OCI-LY7 (cell line): ENCODE results near the gene NDUFB10. TPM values are rescaled to one million over a fixed set of nuclear protein-coding genes. Genes with fewer than 3 reads are reported as not detected.

Experiments
- BruUV-seq: library from RNA; stranded (reverse); fragments of 400-500 nt; replicated peaks from 2 replicates; lab custom pipeline; 2021; lab: Mats Ljungman, UMichigan
- CTCF ChIA-PET: fragments of 300-600 bp; sonication (Branson Sonifier 250); formaldehyde crosslinking; loops from one replicate; lab custom pipeline; 2022; ENCODE audit warnings: antibody characterized with exemption; ENCODE audit not compliant: unreplicated experiment; lab: Charles Lee
- POLR2A ChIA-PET: fragments of 300-600 bp; sonication (Branson Sonifier 250); formaldehyde crosslinking; loops from one replicate; lab custom pipeline; 2022; ENCODE audit warnings: antibody characterized with exemption; lab: Charles Lee
- DNase-seq: peaks from one replicate; pipeline ENCODE4 v3.0.0-alpha.2; 2015; ENCODE audit warnings: low spot score
- H2AFZ ChIP-seq: fragments of 200-600 bp; sonication (generic), shearing (Covaris generic); 2 replicates; pipeline ENCODE4 v1.6.1; 2014; ENCODE audit warnings: mild to moderate bottlenecking, antibody characterized with exemption, low read length, moderate library complexity
- H3K27ac ChIP-seq: fragments of 200-600 bp; sonication (generic); 2 replicates; pipeline ENCODE4 v1.5.1; 2014; ENCODE audit warnings: mixed run types, low read depth, mild to moderate bottlenecking, moderate library complexity, low read length, inconsistent platforms; ENCODE audit not compliant: poor library complexity, severe bottlenecking
- H3K36me3 ChIP-seq: fragments of 200-600 bp; sonication (generic); 2 replicates; pipeline ENCODE4 v1.6.1; 2014; ENCODE audit warnings: mild to moderate bottlenecking, antibody characterized with exemption, low read length, moderate library complexity, mixed read lengths; ENCODE audit not compliant: insufficient read depth
- H3K4me1 ChIP-seq: fragments of 200-600 bp; sonication (generic); 2 replicates; pipeline ENCODE4 v1.5.1; 2014; ENCODE audit warnings: mild to moderate bottlenecking, low read length; ENCODE audit not compliant: insufficient read depth, poor library complexity, severe bottlenecking
- H3K4me2 ChIP-seq: fragments of 200-600 bp; sonication (generic); 2 replicates; pipeline ENCODE4 v1.6.1; 2014; ENCODE audit warnings: mild to moderate bottlenecking, low read length
- H3K4me3 ChIP-seq: fragments of 200-600 bp; sonication (generic); 2 replicates; pipeline ENCODE4 v1.5.1; 2014; ENCODE audit warnings: mild to moderate bottlenecking, low read depth, low read length; ENCODE audit not compliant: poor library complexity, severe bottlenecking
- H3K79me2 ChIP-seq: fragments of 200-600 bp; sonication (generic); 2 replicates; pipeline ENCODE4 v1.6.1; 2016; ENCODE audit warnings: low read depth, mild to moderate bottlenecking, low read length, moderate library complexity, mixed read lengths; ENCODE audit not compliant: insufficient read depth
- H3K9me2 ChIP-seq: fragments of 200-600 bp; sonication (generic); 2 replicates; pipeline ENCODE4 v1.6.1; 2016; ENCODE audit warnings: mild to moderate bottlenecking, low read length, mixed read lengths; ENCODE audit not compliant: insufficient read depth
- H3K9me3 ChIP-seq: fragments of 200-600 bp; sonication (generic); 2 replicates; pipeline ENCODE4 v1.6.1; 2014; ENCODE audit warnings: mild to moderate bottlenecking, mixed run types, low read length, mixed read lengths
- H4K20me1 ChIP-seq: fragments of 200-600 bp; sonication (generic); 2 replicates; pipeline ENCODE4 v1.6.1; 2014; ENCODE audit warnings: mild to moderate bottlenecking, antibody characterized with exemption, low read length, moderate library complexity, mixed read lengths; ENCODE audit not compliant: insufficient read depth
- CTCF ChIP-seq: fragments of 200-600 bp; sonication (generic); conservative IDR thresholded peaks from 2 replicates; pipeline ENCODE4 v1.5.1; 2014; ENCODE audit warnings: mild to moderate bottlenecking, antibody characterized with exemption, low read length, moderate library complexity, mixed read lengths
- EZH2phosphoT487 ChIP-seq: fragments of 200-600 bp; sonication (generic); IDR thresholded peaks from 2 replicates; pipeline ENCODE4 v1.6.1; 2018; ENCODE audit warnings: low read depth, borderline replicate concordance, mild to moderate bottlenecking, mixed run types, antibody characterized with exemption, low read length, moderate library complexity, mixed read lengths
- intact Hi-C: fragments of 100-400 bp; cut with micrococcal nuclease; formaldehyde crosslinking; loops from one replicate; pipeline ENCODE4 v1.10.0; 2022; ENCODE audit not compliant: unreplicated experiment
- total RNA-seq, 2 experiments: library from RNA; depleted of rRNA in 1 of 2; stranded (reverse); fragments of >200 nt in 1 of 2; shearing (Covaris generic) in 1 of 2; gene quantifications; 2 replicates each; pipeline ENCODE4 v1.2.3, GENCODE V29; 2014 to 2022

The NDUFB10 gene
- total RNA-seq, 2 experiments from 2014 or later = 201 to 240 TPM

GRCh38 chr16:2001035-2001434, 41.7 kb downstream of the NDUFB10 start:
- Histone ChIP-seq H3K9me2 (no peaks in the 10 kb centered on the region), H3K4me1 (peaks cover 9% of the 10 kb centered on the region), H4K20me1 (no peaks in the 10 kb centered on the region; the same call in 1 of the 2 replicates), H3K9me3 (no peaks in the 10 kb centered on the region), H3K27ac (no peak overlapping the region), H3K36me3 (peaks cover 78% of the 10 kb centered on the region), H3K4me3 (no peak overlapping the region), H3K79me2 (no peaks in the 10 kb centered on the region; the same call in 1 of the 2 replicates), H3K4me2 (no peak overlapping the region), H2AFZ (no peak overlapping the region)
- intact Hi-C loops = no loop called here
- no TSS peak for BruUV-seq
- ChIA-PET CTCF (no interaction called here), POLR2A (no interaction called here)
- no peak for DNase-seq
- TF ChIP-seq EZH2phosphoT487 (no peak), CTCF (no peak)

GRCh38 chr16:2001456-2002355, 42.4 kb downstream of the NDUFB10 start:
- Histone ChIP-seq H3K27ac (no peak overlapping the region), H3K4me1 (peaks cover 9% of the 10 kb centered on the region), H3K4me3 (no peak overlapping the region), H3K9me3 (no peaks in the 10 kb centered on the region), H3K4me2 (no peak overlapping the region), H2AFZ (no peak overlapping the region), H3K36me3 (peaks cover 73% of the 10 kb centered on the region), H4K20me1 (no peaks in the 10 kb centered on the region; the same call in 1 of the 2 replicates), H3K79me2 (peaks cover 5% of the 10 kb centered on the region; the same call in 1 of the 2 replicates), H3K9me2 (no peaks in the 10 kb centered on the region)
- CTCF ChIA-PET = no interaction called here
- POLR2A ChIA-PET = no interaction called here
- no peak for DNase-seq
- no peak for TF ChIP-seq EZH2phosphoT487
- no peak for TF ChIP-seq CTCF
- intact Hi-C loops = no loop called here
- BruUV-seq = no TSS peak
